ENCODE measurements around the gene POLN. TPM values are rescaled to one million over a fixed set of nuclear protein-coding genes. Genes with fewer than 3 reads are reported as not detected.

Gene POLN
- total and polyA plus RNA-seq, 2 donors from 2014 or later: 1.3 to 3.8 TPM

DNA sequence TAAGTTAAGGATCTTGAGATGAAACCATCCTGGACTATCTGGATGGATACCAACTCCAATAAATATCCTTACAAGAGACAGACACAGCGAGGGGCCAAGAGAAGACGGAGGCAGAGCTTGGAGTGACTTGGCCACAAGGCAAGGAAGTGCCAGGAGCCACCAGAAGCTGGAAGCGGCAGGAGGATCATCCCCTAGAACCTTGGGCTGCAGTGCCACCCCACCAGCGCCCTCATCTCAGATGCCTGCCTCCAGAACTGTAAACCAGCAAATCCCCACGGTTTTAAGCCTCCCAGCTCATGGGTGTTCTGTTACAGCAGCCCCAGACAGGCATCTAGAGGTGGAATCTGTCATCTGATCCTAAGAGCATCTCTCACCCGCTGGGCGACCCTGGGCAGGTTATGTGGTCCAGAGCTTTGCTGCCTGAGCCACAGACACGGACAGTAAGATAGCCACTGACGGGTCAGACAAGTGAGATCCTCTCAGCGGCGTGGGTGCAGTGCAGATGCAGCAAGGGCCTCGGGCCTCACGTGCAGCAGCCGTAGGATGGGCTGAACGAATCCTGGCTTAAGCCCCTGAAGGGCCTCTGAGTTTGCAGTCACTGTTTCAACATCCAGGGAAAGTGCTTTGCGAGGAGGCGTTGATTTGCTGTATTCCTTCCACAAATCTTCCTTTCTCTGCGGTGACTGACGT is 45.1 kb upstream of the POLN start:
- no peaks in the 10 kb centered on the region for H3K27me3 ChIP-seq (ENCODE audit: control insufficient read depth, insufficient read depth, low read length)

DNA sequence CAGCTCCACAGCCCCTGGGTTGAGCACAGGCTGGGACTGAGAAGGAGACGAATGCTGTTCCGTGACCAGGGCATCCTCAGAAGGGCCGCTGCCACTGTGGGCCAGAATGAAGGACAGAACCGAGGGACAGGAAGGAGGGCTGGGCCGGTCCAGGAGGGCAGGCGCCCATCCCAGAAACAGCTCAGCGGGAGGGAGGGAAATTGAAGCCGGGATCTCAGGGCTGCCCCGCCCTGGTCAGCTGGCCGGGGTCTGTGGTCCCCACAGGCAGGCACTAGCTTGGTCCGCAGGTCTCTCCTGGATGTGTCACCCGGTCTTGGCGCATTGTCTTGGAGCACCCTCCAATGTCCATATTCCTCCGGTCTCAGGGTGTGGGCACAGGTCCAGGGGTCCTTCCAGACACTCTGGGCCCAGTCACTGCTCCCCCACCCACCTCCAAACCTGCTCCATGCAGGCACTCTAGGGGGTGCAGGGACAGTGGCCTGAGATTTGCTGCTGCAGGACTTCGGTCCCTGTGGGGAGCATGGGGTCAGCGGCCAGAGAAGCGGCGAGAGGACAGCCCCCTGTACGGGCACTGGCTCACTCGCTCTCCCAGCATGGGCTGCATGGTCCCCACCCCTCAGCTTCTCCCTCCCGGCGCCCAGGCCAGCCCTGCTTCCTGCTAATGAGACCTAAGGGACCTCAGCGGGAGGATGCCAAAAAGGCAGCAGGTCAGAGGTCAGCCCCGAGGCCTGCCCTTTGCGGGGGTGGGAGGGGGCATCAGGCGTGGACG is 43.9 kb upstream of the POLN start:
- Histone ChIP-seq H3K27ac (ENCODE audit: low read depth in 2 of 2, low read length in 2 of 2) (no peak overlapping the region), H3K36me3 (ENCODE audit: control insufficient read depth in 2 of 3, insufficient read depth in 3 of 3, low read length in 3 of 3) (no peaks in the 10 kb centered on the region), H3K4me3 (ENCODE audit: low read length in 3 of 3) (no peak overlapping the region), H3K9me3 (ENCODE audit: control insufficient read depth in 2 of 3, insufficient read depth in 1 of 3, low read length in 3 of 3) (no peaks in the 10 kb centered on the region), H3K27me3 (ENCODE audit: control insufficient read depth, insufficient read depth, low read length) (no peaks in the 10 kb centered on the region), H3K9ac (ENCODE audit: low read length in 3 of 3) (no peak overlapping the region), H3K4me1 (ENCODE audit: control insufficient read depth in 2 of 3, insufficient read depth in 2 of 3, low read depth in 1 of 3, low read length in 3 of 3) (peaks cover 0 to 3% (median 0%) of the 10 kb centered on the region in 3 donors)
- FAIRE-seq (no peak), DNase-seq (peak in 2 of 5 donors; percentile 51 to 67)
- TF ChIP-seq CTCF (IDR thresholded peaks at IDR 0.05; ENCODE audit: borderline replicate concordance, extremely low read depth, insufficient read depth): no peak
- intact Hi-C loops (cut with DNase I): no loop called here

More for the DNA sequence above, 45.1 kb upstream of the POLN start:
- FAIRE-seq: no peak
- Histone ChIP-seq H3K9ac (ENCODE audit: low read length in 3 of 3) (no peak overlapping the region), H3K4me1 (ENCODE audit: control insufficient read depth in 2 of 3, insufficient read depth in 2 of 3, low read depth in 1 of 3, low read length in 3 of 3) (peaks cover 0 to under 1% (median 0%) of the 10 kb centered on the region in 3 donors), H3K4me3 (ENCODE audit: low read length in 3 of 3) (no peak overlapping the region), H3K36me3 (ENCODE audit: control insufficient read depth in 2 of 3, insufficient read depth in 3 of 3, low read length in 3 of 3) (no peaks in the 10 kb centered on the region), H3K27ac (ENCODE audit: low read depth in 2 of 2, low read length in 2 of 2) (no peak overlapping the region), H3K9me3 (ENCODE audit: control insufficient read depth in 2 of 3, insufficient read depth in 1 of 3, low read length in 3 of 3) (no peaks in the 10 kb centered on the region)
- peak; percentile 40 to 69 (median 53) for DNase-seq
- intact Hi-C loops (cut with DNase I): no loop called here
- TF ChIP-seq CTCF (IDR thresholded peaks at IDR 0.05; ENCODE audit: borderline replicate concordance, extremely low read depth, insufficient read depth): no peak

- Histone ChIP-seq H3K27me3 (ENCODE audit: control insufficient read depth, insufficient read depth, low read length) (no peaks in the 10 kb centered on the region), H3K9ac (ENCODE audit: low read length in 3 of 3) (no peak overlapping the region), H3K9me3 (ENCODE audit: control insufficient read depth in 2 of 3, insufficient read depth in 1 of 3, low read length in 3 of 3) (no peaks in the 10 kb centered on the region), H3K27ac (ENCODE audit: low read depth in 2 of 2, low read length in 2 of 2) (no peak overlapping the region), H3K4me1 (ENCODE audit: control insufficient read depth in 2 of 3, insufficient read depth in 2 of 3, low read depth in 1 of 3, low read length in 3 of 3) (peaks cover 0 to 4% (median 0%) of the 10 kb centered on the region in 3 donors), H3K36me3 (ENCODE audit: control insufficient read depth in 2 of 3, insufficient read depth in 3 of 3, low read length in 3 of 3) (no peaks in the 10 kb centered on the region), H3K4me3 (ENCODE audit: low read length in 3 of 3) (no peak overlapping the region)
- intact Hi-C loops (cut with DNase I): no loop called here
- no peak for TF ChIP-seq CTCF (IDR thresholded peaks at IDR 0.05; ENCODE audit: borderline replicate concordance, extremely low read depth, insufficient read depth)
- peak in 2 of 5 donors; percentile 19 to 37 for DNase-seq
- FAIRE-seq: no peak
These were observed 43.2 kb upstream of the POLN start for GRCh38 chr4:2284934-2285612.
